ENCODE results near the gene CTSS.

The CTSS gene

GRCh38 chr1:150696590-150696989, 69.0 kb downstream of the CTSS start:
- peak; percentile 28 for DNase-seq

- DNase-seq: no peak
Measured at GRCh38 chr1:150696162-150696561, 69.4 kb downstream of the CTSS start.

- no peak for DNase-seq
Measured at GRCh38 chr1:150695561-150695960, 70.0 kb downstream of the CTSS start.

GRCh38 chr1:150692720-150693119, 72.9 kb downstream of the CTSS start:
- DNase-seq: no peak

GRCh38 chr1:150688763-150689162, 76.8 kb downstream of the CTSS start:
- DNase-seq: no peak

- DNase-seq: no peak
Measured at GRCh38 chr1:150686275-150686674, 79.3 kb downstream of the CTSS start.

- DNase-seq: no peak
Measured at GRCh38 chr1:150683914-150684313, 81.7 kb downstream of the CTSS start.
